ENCODE data around the gene SNTA1.

The SNTA1 gene

DNA sequence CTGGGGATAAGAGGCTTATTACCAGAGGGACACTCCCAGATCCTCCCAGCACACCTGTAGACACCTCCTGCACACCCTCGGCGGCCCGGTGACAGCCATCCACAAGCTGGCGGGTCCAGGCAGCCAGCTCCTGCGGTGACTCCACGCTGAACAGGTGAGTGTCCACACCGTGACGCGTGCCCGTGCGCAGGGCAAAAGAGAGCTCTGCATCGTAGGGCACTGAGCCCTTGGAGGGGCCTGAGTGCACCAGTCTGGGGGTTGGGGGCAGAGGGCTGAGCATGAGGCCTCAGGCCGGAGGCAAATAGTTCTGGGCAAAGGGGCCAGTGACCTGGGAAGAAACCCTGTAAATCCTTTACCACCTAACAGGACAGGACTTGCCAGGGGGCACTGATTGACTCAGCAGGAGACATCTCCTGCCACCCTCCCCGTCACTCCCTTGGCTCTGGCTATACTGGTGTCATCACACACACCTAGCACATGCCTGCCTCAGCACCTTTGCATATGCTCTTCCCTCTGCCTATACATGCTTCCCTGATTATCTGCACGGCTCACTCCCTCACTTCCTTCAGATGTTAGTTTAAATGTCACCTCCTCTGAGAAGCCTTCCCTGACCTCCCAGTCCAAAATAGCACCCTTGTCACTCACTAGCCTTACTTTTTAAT lies 33.4 kb downstream of the SNTA1 start:
- TF ChIP-seq, protein P1, sequence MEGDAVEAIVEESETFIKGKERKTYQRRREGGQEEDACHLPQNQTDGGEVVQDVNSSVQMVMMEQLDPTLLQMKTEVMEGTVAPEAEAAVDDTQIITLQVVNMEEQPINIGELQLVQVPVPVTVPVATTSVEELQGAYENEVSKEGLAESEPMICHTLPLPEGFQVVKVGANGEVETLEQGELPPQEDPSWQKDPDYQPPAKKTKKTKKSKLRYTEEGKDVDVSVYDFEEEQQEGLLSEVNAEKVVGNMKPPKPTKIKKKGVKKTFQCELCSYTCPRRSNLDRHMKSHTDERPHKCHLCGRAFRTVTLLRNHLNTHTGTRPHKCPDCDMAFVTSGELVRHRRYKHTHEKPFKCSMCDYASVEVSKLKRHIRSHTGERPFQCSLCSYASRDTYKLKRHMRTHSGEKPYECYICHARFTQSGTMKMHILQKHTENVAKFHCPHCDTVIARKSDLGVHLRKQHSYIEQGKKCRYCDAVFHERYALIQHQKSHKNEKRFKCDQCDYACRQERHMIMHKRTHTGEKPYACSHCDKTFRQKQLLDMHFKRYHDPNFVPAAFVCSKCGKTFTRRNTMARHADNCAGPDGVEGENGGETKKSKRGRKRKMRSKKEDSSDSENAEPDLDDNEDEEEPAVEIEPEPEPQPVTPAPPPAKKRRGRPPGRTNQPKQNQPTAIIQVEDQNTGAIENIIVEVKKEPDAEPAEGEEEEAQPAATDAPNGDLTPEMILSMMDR (conservative IDR thresholded peaks at IDR 0.05; ENCODE audit: low read depth, low read length) = no peak
- H3K4me3 ChIP-seq (ENCODE audit: low read length) = no peak overlapping the region
- no peak for DNase-seq (ENCODE audit: low read depth)

DNA sequence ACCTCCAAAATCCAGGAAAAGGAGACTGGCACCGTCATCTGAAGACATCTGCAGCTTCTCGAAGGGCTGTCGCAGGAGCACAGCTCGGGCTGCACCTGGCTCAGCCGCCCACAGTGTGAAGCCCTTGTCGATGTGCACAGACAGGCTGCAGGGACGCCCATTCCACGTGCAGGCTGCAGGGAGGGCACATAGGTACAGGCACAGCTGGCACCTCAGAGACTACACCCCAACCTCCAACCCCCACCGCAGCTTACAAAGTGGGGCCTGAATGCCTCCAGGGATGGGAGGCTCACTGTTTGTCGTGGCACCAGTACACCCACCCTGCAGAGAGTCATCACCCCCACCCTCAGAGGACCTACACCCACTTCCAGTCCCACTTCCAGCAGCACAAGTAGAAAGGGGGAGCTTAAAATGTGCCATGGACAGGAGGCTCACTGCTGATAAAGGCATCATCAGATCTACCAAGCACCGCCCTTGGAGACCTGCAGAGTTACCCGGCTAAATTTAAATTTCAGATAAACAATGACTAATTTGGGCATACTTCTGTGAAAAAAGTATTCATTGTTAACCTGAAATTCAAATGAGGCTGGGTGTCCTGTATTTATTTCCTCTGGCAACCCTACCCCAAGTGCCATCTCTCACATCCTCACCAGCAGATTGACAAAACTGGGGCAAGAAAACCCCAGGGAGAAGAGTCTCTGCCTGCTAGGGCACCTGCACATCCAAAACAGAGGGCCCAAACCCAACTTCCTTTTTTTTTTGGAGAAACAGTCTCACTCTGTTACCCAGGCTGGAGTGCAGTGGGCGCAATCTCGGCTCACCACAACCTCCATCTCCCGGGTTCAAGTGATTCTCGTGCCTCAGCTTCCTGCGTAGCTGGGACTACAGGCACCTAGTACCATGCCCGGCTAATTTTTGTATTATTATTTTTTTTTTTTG lies 34.6 kb downstream of the SNTA1 start:
- TF ChIP-seq, protein P1 (conservative IDR thresholded peaks at IDR 0.05; ENCODE audit: low read depth, low read length) = no peak
- no peak for DNase-seq (ENCODE audit: low read depth)
- H3K4me3 ChIP-seq (ENCODE audit: low read length) = no peak overlapping the region

DNA sequence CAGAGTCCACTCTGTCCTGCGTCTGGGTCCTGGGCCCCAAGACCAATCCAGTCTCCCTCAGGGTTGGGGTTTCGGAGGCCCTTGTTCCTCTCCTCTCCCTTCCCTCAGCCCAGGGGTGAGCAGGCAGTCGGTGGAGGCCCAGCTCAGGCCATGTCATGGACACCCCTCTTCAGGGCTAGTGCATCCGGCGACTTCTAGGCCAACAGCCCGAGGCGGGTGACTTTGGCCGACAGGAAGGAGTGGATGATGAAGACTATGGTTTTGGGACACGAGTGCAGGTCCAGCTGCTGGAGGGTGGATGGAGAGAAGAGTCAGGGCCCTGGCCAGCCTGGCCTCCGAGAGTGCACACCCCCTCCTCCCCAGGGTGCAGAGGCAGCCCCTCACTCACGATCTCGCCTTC lies 35.2 kb downstream of the SNTA1 start:
- TF ChIP-seq, protein P1 (conservative IDR thresholded peaks at IDR 0.05; ENCODE audit: low read depth, low read length) = no peak
- DNase-seq (ENCODE audit: low read depth) = no peak
- H3K4me3 ChIP-seq (ENCODE audit: low read length) = no peak overlapping the region

DNA sequence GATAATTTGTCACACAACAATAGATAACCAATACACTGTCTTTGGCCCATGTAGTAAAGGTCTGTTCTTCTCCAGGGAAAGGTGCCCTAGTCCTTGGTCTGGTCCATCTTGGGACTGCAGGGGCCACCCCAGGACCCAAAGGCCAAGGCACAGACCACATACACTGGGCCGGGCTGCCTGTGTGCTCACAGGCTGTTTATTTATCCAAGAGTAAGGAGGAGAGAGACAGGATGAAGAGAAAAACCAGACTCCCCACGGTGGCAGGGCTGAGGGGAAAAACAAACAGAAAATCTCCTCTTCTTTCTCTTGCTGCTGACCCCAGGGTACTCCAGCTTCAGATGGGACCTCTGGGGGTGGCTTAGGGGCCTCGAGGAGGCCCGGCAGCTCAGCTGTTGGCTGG lies 35.8 kb downstream of the SNTA1 start:
- TF ChIP-seq, protein P1 (conservative IDR thresholded peaks at IDR 0.05; ENCODE audit: low read depth, low read length) = no peak
- no peak for DNase-seq (ENCODE audit: low read depth)
- H3K4me3 ChIP-seq (ENCODE audit: low read length) = no peak overlapping the region

DNA sequence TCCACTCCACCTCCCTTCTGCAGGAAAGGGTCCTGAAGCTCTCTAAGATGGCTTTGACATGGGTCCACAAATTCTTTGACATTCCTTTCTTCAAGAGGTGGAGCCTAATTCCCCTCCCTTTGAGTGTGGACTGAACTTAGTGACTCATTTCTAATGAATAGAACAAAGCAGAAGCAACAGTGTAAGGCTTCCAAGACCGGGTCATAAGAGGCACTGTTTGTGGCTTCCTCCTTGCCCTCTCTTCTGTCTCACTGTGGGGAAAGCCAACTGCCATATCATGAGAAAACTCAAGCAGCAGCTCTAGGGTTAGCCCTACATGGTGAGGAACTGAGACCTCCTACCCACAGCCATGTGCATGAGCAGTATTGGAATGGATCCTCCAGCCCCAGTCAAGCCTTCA lies 36.3 kb downstream of the SNTA1 start:
- H3K4me3 ChIP-seq (ENCODE audit: low read length) = no peak overlapping the region
- TF ChIP-seq, protein P1 (conservative IDR thresholded peaks at IDR 0.05; ENCODE audit: low read depth, low read length) = no peak
- no peak for DNase-seq (ENCODE audit: low read depth)

DNA sequence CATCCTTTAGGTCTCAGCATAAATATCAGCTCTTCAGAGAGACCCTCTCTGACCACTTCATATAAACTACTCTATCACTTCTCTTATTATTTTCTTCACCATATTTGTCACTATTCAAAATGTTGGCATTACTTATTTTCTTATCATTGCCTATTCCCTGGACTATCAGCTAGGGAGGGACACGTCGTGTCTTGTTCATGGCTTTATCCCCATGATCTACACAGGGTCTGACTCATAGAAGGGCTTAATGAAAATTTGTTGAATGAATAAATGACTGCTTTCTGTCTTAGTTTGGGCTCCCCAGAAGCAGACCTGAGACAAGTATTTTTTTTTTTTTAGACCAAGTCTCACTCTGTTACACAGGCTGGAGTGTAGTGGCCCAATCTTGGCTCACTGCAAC lies 39.3 kb downstream of the SNTA1 start:
- TF ChIP-seq, protein P1 (conservative IDR thresholded peaks at IDR 0.05; ENCODE audit: low read depth, low read length) = no peak
- no peak overlapping the region for H3K4me3 ChIP-seq (ENCODE audit: low read length)
- DNase-seq (ENCODE audit: low read depth) = no peak

Measured in retinal pigment epithelial cell (primary cell).